ENCODE data around the gene ZMIZ1.

The ZMIZ1 gene

DNA sequence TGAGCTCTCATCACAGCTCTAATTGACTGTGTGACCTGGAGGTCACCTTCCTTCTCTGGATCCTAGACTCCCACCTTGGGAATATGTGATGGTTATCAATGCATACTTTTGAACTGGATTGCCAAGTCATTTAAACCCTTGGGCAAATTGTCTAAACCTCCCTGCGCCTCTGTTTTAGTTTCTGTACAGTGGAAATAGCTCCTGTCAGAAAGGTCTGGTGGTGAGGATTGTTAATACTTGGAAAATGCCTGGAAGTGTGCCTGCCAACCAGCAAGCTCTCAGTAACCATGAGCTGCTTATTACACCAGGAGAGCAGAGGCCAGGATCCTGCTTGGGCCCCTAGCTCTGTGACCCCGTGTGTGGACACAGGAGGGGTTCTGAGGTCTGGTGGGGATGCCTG, 169.8 kb downstream of the ZMIZ1 start:
- DNase-seq = peak; percentile 31

DNA sequence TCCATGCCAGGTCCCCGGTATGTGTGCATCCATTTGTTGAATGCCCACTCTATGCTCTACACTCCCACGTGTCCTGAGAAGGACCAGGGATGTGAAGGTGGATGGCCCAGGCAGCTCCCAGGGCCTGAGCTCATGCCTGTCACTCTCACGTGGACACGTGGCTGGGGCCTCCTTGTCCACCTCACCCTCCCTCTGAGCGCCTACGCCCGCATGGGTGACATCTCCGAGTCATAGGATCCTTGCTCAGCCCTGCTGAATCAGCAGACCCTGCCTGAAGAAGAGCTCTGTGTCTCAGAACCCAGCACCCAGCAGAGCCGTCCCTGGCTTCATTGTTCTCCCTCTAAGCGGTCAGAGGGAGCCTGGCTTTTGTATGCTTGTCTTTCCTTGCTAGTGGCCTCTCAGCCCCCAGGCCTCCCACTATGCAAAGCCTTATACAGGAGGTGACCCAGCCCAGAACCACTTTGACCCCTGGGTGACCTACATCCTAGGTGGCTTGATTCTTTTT, 170.6 kb downstream of the ZMIZ1 start:
- peak; percentile 43 for DNase-seq

DNA sequence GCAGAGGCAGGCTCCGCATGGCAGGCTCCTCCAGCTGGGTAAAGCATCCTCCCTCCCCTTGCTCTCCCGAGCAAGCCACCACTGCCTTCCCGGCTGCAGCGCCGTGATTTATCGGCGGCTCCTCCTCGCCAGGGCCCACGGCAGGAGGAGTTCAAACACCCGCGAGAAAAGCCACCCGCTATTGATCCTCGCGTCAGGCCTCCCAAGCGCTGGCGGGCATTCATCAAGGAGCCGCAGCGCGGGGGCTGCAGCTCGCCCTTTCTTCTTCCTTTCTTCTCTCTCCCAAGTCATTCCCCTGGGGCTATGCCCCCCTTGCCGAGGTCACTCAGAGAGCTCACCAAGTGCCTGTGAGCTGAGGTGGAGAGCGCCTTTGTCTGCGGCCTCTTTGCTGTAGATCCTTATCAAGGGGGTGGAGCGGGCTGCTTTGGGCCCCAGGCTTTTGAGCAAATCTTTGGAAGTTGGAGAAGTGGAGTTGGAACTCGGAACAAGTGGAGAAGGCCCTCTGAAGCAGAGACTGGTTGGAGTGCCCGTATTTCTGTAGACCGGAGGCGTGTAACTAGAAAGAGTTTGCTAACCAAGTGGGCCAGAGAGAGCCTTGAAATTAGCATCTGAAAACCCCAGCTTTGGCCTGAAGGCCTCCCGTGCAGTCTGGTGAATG, 171.3 kb downstream of the ZMIZ1 start:
- peak; percentile 56 for DNase-seq

DNA sequence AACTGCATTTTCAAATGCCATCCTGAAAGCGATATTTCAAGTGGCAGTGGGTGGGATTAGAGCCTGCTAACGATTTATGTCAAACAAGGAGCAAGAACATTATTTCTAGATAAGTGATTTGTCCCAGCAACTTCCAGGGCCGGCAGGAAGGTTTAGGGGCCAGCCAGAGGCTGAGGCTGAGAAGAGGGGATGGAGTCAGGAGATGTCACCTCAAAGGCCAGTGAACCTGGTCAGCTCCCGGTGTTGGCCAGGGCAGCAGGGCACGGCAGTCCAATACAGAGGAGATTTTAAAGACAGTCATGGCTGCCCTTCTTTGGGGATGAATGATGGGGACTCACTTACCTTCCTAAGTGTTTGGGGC, 172.8 kb downstream of the ZMIZ1 start:
- no peak for DNase-seq

DNA sequence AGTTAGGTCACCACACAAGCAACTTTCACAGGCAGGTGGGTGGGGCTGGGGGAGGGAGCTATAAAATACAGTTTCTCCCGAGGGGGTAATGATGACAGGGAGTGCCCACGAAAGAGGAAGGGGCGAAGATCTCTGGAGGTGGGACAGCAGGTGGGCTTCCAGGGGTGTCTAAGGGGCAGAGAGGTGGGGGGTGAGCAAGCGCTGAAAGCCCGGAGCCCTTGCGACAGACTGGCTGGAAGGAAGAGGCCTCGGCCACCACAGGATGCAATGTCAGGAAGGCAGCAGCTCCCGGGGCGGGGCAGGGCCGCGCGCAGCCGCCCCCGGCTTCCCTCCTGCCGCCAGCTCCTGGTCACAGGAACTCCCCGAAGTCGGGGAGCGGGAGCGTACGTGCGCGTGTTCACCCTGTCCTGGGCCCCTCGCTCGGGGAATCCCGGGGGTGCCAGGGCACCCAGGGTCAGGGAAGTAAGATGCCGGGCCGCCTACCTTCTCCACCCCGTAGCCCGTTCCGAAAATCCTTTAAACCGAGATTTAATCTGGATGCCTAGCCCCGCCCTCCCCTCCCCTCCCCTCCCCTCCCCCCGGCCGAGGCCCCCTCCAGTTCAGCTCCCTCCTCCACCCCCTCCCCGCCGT, 173.3 kb downstream of the ZMIZ1 start:
- peak; percentile 34 for DNase-seq

DNA sequence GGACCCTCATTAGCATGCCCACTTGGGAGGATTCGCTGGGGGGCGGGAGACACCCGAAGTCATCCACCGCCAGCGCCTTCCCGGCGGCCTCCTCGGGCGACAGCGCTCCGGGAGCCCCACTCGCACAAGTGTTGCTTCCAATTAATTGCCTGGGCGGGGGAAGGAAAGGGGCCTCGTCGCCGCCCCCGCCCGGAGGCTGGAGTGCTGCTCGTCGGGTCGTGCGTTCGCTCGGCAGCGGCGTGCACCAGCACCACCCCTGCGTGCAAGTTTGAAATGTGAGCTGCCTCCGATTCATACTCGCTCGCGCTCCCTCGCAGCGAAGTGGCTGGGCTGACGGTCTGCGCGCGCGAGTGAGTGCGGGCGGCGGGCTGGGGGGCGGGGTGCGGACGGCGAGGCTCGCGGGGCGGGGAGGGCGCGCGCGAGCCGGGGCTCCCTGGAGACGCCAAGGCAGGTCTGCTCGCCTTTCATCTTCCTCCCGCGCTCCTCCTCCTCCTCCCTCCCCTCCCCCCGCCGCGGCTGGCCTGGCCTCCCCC, 173.9 kb downstream of the ZMIZ1 start:
- peak; percentile 81 for DNase-seq

DNA sequence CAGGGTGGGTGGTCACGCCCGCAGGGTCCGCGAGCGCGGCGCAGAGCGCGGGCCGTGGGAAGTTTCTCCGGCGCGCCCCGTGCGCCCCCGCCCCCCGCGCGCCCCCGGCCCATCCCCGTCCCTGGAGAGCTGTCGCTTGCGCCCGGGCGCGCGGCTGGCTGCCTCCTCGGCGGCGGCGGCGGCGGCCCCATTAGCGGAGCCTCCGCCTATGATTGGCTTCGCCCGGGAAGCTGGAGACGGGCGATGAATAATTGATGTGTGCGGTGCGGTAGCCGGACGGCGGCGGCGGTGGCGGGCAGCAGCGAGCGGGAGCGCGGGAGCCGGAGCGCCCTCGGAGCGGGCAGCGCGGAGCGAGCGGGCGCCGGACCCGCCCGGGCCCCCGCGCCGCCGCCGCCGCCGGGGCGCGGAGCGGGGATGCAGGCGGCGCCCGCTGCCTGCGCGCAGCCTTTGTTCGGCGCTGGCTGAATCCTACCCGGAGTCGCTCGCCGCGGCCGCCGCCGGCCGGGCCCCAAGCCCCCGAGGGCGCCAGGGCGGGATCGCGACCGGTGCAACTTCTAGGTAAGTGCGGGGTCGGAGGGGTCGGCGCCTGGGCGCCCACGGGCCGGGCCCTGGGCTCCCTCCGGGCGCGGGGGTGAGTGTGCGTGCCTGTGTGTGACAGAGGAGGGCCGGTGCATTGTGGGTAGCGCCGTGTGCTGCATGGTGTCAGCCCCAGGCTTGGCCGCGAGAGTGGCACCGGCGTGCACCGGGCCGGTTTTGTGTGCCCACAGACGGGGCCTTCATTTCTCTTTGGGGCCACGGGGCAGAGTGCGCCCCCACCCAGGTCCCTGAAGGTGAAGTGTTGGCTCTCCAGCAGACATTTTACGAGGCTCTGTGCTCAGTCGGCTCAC, 174.7 kb downstream of the ZMIZ1 start:
- DNase-seq = peak; percentile 33

DNA sequence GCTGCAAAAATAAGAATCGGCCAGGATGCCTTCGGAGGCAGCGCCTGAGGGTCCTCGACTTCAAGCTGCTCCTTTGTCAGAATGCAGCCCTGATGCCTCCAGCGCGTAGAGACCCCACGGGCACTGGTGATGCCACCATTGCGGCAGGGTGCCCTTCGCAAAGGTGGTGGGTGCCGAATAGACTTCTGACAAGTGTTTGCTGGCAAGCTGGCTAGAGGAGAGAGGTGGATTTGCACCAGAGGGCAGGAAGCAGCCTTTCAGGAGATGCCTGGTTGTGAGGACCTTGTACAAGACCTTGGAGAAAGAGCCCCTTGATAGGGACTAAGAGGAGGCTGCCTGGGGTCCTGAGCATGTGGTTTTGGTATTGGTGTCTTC, 175.3 kb downstream of the ZMIZ1 start:
- no peak for DNase-seq

DNA sequence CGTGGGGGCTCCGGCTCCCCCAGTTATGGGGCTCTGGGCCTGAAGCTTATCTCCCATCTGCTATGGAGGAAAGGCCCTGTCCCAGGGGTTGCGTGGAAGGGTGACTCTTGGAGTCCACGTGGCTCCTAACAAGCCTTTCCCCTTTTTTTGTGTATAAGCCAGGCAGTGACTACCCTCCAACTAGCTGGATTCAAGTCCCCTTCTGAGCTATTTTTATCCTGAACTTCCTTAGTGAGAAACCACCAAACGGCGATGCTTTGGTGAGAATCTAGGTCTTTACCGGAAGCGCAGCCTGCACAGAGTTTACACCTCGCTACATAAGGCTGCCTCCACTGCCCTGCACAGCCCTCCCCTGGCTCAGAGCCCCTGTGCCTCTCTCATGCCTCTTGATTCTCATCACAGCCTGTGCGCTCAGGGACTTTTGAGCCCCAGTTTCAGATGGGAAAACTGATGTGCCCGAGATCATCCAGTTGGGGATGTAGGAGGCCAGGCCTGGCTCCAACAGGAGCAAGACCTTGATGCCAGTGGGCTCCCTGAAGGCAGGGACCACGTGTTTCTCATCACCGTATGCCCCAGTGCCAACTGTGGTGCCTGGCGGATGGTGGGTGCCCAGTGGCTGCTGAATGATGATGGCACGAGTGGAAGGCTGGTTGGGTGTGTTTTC, 176.2 kb downstream of the ZMIZ1 start:
- DNase-seq = no peak

DNA sequence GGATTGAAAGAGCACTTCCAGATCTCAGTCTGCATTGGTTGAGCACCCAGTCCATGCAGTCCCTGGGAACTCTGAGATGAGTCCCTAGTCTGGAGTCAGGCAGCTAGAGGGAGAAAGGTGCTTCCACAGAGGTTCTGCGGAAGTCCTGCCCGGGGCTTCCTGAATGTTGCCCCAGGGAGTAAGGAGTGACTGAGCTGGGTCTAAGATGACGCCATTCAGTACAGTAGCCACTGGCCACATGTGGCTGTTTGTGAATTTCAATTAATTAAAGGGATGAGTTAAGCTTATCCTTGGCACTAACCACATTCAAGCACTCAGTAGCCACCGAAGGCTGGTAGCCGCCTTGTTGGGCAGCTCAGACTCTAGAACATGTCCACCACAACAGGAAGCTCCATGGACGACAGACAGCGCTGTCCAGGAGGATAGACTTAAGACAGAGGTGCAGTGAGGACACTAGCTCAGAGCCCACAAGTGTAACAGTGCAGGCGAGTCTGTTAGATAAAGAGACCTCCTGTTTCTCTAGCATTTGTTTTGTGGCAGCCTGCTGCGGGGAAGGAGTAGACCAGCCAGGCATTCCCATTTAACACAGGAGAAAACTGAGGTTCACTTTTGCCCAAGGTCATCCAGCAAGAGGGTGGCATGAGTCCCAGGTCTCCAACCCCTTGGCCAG, 176.9 kb downstream of the ZMIZ1 start:
- no peak for DNase-seq

DNA sequence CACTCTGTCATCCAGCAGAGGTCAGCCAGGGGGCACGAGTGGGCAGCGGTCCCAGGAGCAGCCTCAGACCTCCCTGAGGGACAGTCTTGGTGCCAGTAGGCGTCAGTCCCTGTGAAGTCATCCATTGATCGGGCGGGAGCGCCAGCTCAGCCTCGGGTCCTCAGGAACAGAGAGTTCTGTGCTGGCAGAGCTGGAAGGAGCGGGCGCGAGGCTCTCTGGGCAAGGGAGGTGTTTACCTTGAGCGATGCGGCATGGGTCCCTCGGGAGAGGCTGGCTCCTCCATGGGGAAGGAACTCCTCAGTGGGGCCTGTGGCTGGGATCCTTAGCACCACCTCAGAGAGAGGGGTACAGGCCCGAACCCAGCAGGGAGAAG, 177.4 kb downstream of the ZMIZ1 start:
- DNase-seq = no peak

DNA sequence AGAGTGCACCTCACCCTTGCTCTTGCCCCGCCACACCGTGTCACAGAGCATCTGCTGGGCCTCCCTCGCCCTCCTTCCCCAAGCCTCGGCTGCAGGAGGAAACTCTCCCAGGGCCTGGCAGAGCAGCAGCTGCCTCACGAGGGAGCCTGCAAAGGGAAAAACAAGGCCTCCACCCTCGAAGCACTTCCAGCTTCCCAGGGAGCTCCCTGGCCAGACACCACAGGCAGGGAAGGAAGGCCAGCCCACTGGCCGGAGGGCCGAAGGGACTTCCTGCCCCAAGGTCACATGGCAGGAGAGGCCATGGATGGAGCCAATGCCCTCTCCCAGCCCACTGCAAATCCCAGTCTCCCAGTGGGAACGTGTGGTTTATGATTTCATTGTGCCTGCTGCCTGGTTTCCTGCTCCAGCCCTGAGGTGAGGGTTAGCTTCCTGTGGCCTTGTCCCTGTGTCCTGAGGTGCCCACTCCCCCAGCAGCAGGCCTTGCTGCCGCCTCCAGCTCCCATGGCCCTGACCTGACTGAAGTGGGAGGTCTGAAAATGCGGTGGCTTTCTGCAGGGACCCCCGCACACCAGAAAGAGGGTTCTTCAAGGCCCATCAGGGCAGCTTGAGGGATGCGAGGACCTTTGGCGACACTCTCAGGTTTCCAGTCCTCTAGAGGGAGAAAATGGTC, 178.0 kb downstream of the ZMIZ1 start:
- no peak for DNase-seq

DNA sequence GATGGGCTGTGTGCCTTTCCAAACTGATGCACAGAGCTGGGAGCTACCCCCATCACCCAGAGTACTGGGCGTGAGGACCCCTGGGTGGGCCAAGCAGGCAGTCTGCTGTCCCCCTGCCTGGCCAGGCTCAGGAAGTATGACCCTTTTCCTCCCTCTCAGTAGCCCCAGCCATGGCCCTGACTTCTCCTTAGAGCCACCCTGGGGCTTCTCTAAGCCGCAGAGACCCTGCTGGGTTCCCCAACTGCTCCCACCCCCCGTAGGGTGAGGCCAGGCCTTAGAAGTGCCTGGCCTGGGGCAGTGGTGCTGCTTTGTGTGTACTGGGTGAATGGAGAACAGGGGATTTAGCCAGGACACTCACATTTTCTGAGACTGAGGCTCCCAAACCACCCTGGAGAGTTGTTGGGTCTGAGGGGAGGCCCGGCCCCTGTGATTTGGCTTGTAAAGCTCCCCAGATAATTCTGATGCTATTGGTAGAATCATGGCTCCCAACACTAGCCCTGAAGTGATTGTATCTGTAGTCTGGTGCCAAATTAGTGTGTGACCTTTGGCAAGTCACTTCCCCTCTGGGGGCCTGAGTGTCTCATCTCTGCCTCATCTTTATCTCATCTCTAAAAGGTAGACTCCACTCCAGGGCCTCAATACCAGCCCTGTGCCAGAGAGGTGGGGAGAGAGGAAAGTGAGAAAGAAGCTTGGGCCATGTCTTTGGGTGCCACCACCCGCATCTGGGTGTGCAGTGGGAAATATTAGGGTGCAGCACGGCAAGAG, 178.8 kb downstream of the ZMIZ1 start:
- no peak for DNase-seq

DNA sequence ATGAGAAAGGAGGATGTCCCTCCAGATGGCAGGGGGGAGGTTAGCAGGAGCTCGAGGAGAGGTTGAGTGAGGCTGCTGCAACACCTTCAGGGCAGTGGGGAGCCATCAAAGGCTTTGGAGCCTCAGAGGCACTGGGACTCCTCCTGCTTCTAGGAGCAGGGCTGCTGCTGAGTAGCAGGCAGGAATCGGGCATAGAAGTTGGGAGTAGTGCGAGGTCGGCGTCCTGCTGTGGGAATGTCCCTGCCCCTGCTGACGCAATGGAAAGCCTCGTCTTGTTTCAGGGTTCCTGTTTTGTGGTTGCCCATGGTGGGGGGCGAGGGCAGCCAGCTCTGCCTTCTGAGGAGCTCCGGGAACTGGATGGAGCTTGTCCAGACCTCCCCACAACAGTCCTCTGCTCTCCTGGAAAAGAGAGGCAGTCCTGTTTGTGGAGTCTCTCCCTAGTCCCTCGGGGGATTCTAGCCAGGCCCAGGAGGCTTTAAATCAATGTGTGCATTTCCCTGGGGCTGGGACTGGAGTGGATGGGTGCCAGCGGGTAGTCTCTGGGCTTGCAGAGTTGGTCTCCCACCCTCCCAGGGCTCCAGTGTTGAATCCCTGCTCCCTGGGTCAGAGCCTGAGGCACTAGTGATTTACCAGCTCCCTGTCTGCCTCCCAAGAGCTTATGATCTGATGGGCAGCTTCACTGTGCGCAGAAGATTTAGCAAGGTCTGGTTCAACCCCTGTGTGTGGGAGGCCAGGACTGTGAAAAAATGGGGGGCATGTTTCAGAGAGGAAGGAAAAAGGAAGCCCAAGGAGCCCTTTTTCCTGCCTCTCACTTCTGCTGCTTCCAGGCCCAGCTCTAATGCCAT, 179.8 kb downstream of the ZMIZ1 start:
- DNase-seq = peak; percentile 62

DNA sequence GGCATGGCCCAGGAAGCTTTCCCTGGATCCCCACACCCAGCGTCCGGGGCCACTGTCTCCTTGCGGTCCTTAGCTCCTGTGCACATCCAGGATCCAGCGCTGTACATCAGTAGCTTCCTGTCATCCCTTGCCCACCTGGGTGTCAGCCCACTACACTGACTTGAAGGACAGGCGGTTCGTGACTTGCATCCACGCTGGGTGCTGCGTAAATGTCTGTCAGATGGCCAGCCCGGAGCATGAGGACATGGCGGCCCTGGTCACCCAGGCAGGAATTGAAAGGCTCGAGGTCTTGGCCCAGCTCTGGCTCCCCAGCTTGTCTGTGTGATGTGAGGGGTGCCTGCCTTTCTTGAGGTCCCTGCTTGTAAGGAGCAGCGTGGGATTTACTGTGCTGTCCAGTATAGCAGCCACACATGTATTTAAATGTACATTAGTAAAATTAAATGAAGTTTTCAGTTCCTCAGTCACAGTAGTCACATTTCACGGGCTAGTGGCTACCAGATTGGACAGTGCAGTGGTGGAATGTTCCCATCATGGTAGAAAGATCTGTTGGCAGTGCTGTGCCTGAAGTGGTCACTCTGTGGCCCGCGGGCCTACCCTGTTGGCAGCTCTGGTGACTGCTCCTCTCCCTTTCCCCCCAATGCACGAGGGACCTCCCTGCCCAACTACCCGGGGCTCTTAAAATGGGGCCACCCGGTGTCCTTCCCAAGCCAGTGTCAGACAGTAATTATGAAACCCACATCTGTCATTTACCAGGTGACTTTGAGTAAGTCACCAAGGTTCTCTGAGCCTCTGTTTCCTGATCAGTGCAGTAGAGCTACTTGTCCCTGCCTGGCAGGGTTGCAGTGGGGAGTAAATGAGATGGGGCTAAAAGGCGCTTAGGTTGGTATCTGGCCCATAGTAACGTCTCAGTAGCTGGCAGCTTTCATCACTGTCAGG, 180.7 kb downstream of the ZMIZ1 start:
- no peak for DNase-seq

DNA sequence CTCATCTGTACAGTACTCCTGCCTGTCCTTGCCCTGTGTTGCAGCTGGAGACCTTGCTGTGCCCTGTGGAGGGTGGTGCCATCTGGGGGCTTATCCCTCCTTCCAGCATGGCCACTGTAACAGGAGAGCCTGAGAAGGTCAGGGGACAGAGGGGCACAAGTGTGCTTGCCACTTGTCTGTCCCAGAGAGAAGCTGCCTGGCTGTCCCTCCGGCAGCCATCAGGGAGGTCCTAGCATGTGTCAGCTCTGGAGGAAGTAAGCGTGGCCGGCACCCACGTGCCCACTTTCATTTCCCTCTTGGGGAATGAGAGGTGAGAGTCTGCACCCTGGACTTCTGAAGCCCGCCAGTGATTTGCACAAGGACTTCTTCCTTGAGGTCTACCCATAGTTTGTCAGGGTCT, 181.5 kb downstream of the ZMIZ1 start:
- DNase-seq = no peak

DNA sequence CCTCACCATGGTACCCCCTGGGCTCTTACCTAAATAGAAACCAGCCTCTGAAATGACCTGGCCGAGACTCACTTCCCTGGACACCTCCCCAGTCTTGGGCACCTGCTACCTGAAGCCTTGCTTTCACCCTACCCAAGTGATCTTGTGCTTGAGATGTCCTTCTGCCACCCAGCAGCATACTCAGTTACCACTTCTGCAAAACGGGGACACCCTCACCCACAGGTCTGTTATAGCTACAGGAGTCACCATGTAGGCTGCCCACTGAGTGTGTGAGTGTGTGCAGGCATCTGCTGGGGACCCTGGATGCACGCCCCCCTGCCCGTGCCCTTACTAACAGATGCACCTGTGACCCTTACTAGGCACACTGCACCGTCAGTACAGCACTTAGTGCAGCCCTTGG, 183.7 kb downstream of the ZMIZ1 start:
- no peak for DNase-seq

DNA sequence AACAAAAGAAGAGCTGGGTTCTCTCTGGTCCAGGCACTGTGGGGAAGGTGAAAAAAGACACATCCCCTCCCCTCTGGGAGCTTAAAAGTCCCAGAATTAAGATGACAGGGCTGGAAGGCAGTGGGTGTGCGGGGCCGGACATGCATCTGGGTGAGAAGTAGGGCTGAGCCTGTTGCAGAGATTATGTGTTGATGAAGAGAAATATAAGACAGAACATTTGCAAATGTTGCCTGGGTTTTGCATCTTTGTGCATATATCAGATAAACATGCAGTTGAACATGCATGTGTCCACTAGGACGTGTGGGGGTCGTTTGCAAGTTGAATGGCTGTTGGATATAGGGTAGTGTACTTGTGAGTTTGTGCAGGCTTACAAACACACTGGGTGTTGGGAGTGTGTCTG, 184.2 kb downstream of the ZMIZ1 start:
- no peak for DNase-seq

DNA sequence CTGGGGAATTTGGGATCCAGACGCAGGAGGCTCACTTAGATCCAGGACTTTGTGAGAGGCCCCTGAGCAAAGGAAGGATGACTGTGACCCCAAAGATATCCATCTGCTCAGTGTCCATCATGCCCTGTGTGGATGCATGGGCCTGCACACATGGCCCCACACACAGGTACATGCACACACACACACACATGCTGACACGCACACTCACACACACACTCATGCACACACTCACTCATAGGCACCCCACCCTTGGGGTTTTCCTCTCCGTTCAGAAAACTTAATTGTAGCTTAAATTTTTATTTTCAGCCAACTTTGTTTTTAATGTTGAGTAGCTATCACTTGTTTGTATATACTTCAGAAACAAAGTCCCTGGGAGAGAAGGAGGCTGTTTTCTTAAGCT, 184.9 kb downstream of the ZMIZ1 start:
- DNase-seq = no peak
